Nasal cavity respiratory epithelium epithelial cell of viscerocranial mucosa (primary cell): ENCODE measurements around the gene ZNF468. TPM values are rescaled to one million over a fixed set of nuclear protein-coding genes. Genes with fewer than 3 reads are reported as not detected.

Source experiments
- total RNA-seq: library from RNA; depleted of rRNA; stranded (reverse); fragments of >200 nt; gene quantifications from 2 replicates; pipeline ENCODE4 v1.2.3, GENCODE V29; 2014

Gene ZNF468
- 78.6 and 94.8 TPM in 2 replicates for total RNA-seq

DNA sequence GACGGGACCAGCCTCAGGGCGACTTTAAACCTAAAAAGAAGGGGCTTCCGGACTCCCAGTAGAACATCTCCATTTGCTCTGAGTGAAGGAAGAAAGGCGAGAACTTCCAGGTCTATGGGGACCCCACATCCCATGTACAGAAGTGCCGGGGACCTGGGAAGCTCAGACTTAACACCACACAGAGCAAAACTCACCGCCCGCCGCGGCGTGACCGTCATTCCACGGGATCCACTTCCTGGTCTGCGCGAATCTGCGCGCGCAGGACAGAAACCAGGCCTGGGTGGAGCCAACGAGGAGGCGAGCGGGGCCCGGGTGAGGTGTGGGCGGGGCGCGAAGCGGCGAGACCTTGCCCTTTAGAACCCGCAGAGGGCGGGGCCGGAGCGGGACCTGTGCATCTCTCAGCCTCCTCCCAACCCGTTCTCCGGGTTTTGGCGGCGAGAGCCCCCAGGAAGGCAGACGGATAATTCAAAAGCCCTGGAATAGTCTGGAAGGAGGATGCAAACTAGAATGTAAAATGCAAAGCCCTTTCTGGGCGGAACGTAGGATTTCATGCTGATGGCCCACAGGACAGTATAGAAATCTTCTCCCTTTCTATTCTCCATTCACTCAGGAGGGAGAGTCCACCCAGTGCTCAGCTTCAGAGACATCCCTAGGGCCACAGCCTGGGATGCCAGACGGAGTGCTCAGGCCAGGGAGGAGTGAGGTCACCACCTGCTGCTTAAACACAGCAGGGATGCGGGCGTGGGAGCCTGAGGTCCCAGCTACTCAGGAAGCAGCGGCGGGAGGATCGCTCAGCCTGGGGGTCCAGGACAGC, at the start of gene ZNF468:
ZNF468 (minus strand) TSS at position 242 of the 814 bp plus-strand sequence. CDS start 3,347 bp downstream, outside the sequence.

GRCh38 chr19:52897138-52897935, 39.9 kb upstream of the ZNF468 start, which contains the start of gene ZNF320:
Gene ZNF320, minus strand, starts transcription at chr19:52897635. Its CDS starts 7,380 bp downstream, at chr19:52890255.

DNA sequence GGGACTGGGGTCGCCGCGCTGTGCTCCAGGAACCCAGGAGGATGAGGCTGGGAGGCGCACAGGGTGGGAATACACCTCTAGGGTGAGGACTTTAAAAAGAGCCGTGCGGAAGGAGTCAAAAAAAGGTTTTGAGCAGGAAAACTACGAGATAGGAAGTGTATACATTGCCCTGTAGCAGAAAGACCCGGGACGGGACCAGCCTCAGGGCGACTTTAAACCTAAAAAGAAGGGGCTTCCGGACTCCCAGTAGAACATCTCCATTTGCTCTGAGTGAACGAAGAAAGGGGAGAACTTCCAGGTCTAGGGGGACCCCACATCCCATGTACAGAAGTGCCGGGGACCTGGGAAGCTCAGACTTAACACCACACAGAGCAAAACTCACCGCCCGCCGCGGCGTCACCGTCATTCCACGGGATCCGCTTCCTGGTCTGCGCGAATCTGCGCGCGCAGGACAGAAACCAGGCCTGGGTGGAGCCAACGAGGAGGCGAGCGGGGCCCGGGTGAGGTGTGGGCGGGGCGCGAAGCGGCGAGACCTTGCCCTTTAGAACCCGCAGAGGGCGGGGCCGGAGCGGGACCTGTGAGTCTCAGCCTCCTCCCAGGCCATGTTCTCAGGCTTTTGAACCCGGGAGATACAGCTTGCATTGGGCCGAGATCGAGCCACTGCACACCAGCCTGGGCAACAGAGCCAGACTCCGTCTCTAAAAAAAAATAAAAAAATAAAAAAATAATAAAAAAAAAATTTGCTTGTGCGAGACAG, 36.0 kb downstream of the ZNF468 start, which contains the start of gene ZNF28:
ZNF28 (minus strand) TSS at position 430 of the 757 bp plus-strand sequence. CDS start 3,675 bp downstream, outside the sequence.

Other genes starting within 250 kb of the ZNF468 start
- gene ZNF83, start 219.3 kb downstream of the ZNF468 start, total RNA-seq = 97.4 and 173 TPM in 2 replicates
- gene ZNF611, start 122.6 kb downstream of the ZNF468 start, total RNA-seq = 14.0 and 21.4 TPM in 2 replicates
- gene ZNF600, start 70.8 kb downstream of the ZNF468 start, total RNA-seq = 15.7 and 22.0 TPM in 2 replicates
- 57.1 and 73.3 TPM in 2 replicates for gene ZNF28, start 36.0 kb downstream of the ZNF468 start, total RNA-seq
- gene ZNF320, start 40.0 kb upstream of the ZNF468 start, total RNA-seq = 18.5 and 22.7 TPM in 2 replicates
- 15.7 and 17.1 TPM in 2 replicates for gene ZNF888, start 65.8 kb upstream of the ZNF468 start, total RNA-seq
- gene ZNF816, start 105.3 kb upstream of the ZNF468 start, total RNA-seq = 24.3 and 32.6 TPM in 2 replicates
- gene ERVV-1, start 156.3 kb upstream of the ZNF468 start, total RNA-seq = not detected in 2 replicates
- not detected in 2 replicates for gene ERVV-2, start 187.1 kb upstream of the ZNF468 start, total RNA-seq
- gene ZNF160, start 245.8 kb upstream of the ZNF468 start, total RNA-seq = 15.4 and 39.6 TPM in 2 replicates